ENCODE data around the gene MYO9B.
"Not testable (repeated sequence)": the region's sequence is repeated elsewhere in the genome, so short reads cannot be mapped to it uniquely, and the experiment has no call there.

MYO9B gene

GRCh38 chr19:17160908-17161307, 85.3 kb downstream of the MYO9B start:
- H4K20me1 ChIP-seq (ENCODE audit: insufficient read depth, low read length) = no peaks in the 10 kb centered on the region
- H3K36me3 ChIP-seq (ENCODE audit: insufficient read depth, low read length) = peaks cover 82% of the 10 kb centered on the region
- H3K27me3 ChIP-seq (ENCODE audit: insufficient read depth, low read length) = no peaks in the 10 kb centered on the region
- H3K9ac ChIP-seq (ENCODE audit: low read length) = no peak overlapping the region
- H3K9me3 ChIP-seq (ENCODE audit: low read length) = no peaks in the 10 kb centered on the region
- no peaks in the 10 kb centered on the region for H3K79me2 ChIP-seq (ENCODE audit: insufficient read depth, low read length)
- H3K9me2 ChIP-seq (ENCODE audit: low read depth, low read length) = no peaks in the 10 kb centered on the region
- no peak overlapping the region for H3K4me3 ChIP-seq (ENCODE audit: low read depth, low read length, poor library complexity, severe bottlenecking)
- H3K4me2 ChIP-seq (ENCODE audit: low read length) = no peak overlapping the region
- H3K4me1 ChIP-seq (ENCODE audit: insufficient read depth, low read length, severe bottlenecking) = peaks cover 7% of the 10 kb centered on the region
- TF ChIP-seq CTCF (IDR thresholded peaks at IDR 0.05; ENCODE audit: low read length) (no peak), EZH2 (IDR thresholded peaks at IDR 0.05; ENCODE audit: borderline replicate concordance, low read length) (no peak)
- no peak overlapping the region for H2AFZ ChIP-seq (ENCODE audit: low read length)
- no peaks in the 10 kb centered on the region for H3F3A ChIP-seq (ENCODE audit: insufficient read depth, low read length)
- no peak overlapping the region for H3K27ac ChIP-seq (ENCODE audit: low read depth, low read length, poor library complexity, severe bottlenecking)

- not testable (repeated sequence) for H3K27me3 ChIP-seq (ENCODE audit: insufficient read depth, low read length); H3K9me2 ChIP-seq (ENCODE audit: low read depth, low read length); H3K79me2 ChIP-seq (ENCODE audit: insufficient read depth, low read length); H4K20me1 ChIP-seq (ENCODE audit: insufficient read depth, low read length); H3K9ac ChIP-seq (ENCODE audit: low read length); H2AFZ ChIP-seq (ENCODE audit: low read length); H3K4me1 ChIP-seq (ENCODE audit: insufficient read depth, low read length, severe bottlenecking); H3K27ac ChIP-seq (ENCODE audit: low read depth, low read length, poor library complexity, severe bottlenecking); H3K4me3 ChIP-seq (ENCODE audit: low read depth, low read length, poor library complexity, severe bottlenecking); H3F3A ChIP-seq (ENCODE audit: insufficient read depth, low read length); H3K9me3 ChIP-seq (ENCODE audit: low read length); H3K4me2 ChIP-seq (ENCODE audit: low read length)
- H3K36me3 ChIP-seq (ENCODE audit: insufficient read depth, low read length) = peaks cover 82% of the 10 kb centered on the region
These were observed 86.6 kb downstream of the MYO9B start for GRCh38 chr19:17162131-17162530.

GRCh38 chr19:17162580-17162979, 87.0 kb downstream of the MYO9B start:
- H3K4me1 ChIP-seq (ENCODE audit: insufficient read depth, low read length, severe bottlenecking) = peaks cover 7% of the 10 kb centered on the region

More at GRCh38 chr19:17162580-17162979, 87.0 kb downstream of the MYO9B start:
- H3K27me3 ChIP-seq (ENCODE audit: insufficient read depth, low read length) = no peaks in the 10 kb centered on the region
- no peaks in the 10 kb centered on the region for H3F3A ChIP-seq (ENCODE audit: insufficient read depth, low read length)
- H3K9me2 ChIP-seq (ENCODE audit: low read depth, low read length) = no peaks in the 10 kb centered on the region
- H4K20me1 ChIP-seq (ENCODE audit: insufficient read depth, low read length) = no peaks in the 10 kb centered on the region
- no peak overlapping the region for H3K4me2 ChIP-seq (ENCODE audit: low read length)
- H3K4me3 ChIP-seq (ENCODE audit: low read depth, low read length, poor library complexity, severe bottlenecking) = no peak overlapping the region
- no peak overlapping the region for H3K27ac ChIP-seq (ENCODE audit: low read depth, low read length, poor library complexity, severe bottlenecking)
- H3K36me3 ChIP-seq (ENCODE audit: insufficient read depth, low read length) = peaks cover 80% of the 10 kb centered on the region
- no peaks in the 10 kb centered on the region for H3K79me2 ChIP-seq (ENCODE audit: insufficient read depth, low read length)
- no peak overlapping the region for H2AFZ ChIP-seq (ENCODE audit: low read length)
- no peak overlapping the region for H3K9ac ChIP-seq (ENCODE audit: low read length)
- H3K9me3 ChIP-seq (ENCODE audit: low read length) = no peaks in the 10 kb centered on the region
- TF ChIP-seq CTCF (IDR thresholded peaks at IDR 0.05; ENCODE audit: low read length) (no peak), EZH2 (IDR thresholded peaks at IDR 0.05; ENCODE audit: borderline replicate concordance, low read length) (no peak)
